H1 (cell line): ENCODE results near the gene AP2A2. TPM values are rescaled to one million over a fixed set of nuclear protein-coding genes. Genes with fewer than 3 reads are reported as not detected.

Experiments used
- CTCF ChIA-PET: fragments of 300-600 bp; sonication (Branson Sonifier 250); formaldehyde crosslinking; loops from one replicate; lab custom pipeline; 2021; ENCODE audit not compliant: partially characterized antibody; lab: Charles Lee
- POLR2A ChIA-PET: fragments of 300-600 bp; sonication (Branson Sonifier 250); formaldehyde crosslinking; loops from one replicate; lab custom pipeline; 2021; ENCODE audit warnings: inconsistent platforms; ENCODE audit not compliant: partially characterized antibody; lab: Charles Lee
- DNase-seq, 2 experiments: peaks; one replicate each; pipeline versions ENCODE4 v3.0.0 to v3.0.0-alpha.2; 2010 to 2022; ENCODE audit warnings: low spot score in 2 of 2, low read depth in 1 of 2, mixed read lengths in 1 of 2
- FAIRE-seq: peaks from 2 replicates; lab custom pipeline; 2011; peaks lifted over from hg19 to GRCh38; lab: Jason Lieb, UNC
- H2AFZ ChIP-seq: 2 replicates; pipeline ENCODE4 v1.8.1; 2012; ENCODE audit warnings: low read length, inconsistent platforms
- H2AK5ac ChIP-seq: 2 replicates; pipeline ENCODE4 v1.6.1; 2013; ENCODE audit warnings: low read depth, low read length
- H2BK120ac ChIP-seq: replicated peaks from 2 replicates; pipeline ENCODE3; 2013; ENCODE audit warnings: low read depth, low read length, inconsistent platforms
- H2BK12ac ChIP-seq: 2 replicates; pipeline ENCODE4 v1.6.1; 2013; ENCODE audit warnings: low read depth, low read length
- H2BK15ac ChIP-seq: 2 replicates; pipeline ENCODE4 v1.6.1; 2013; ENCODE audit warnings: low read length
- H2BK20ac ChIP-seq: 2 replicates; pipeline ENCODE4 v1.6.1; 2013; ENCODE audit warnings: low read length
- H2BK5ac ChIP-seq: 2 replicates; pipeline ENCODE4 v1.6.1; 2013; ENCODE audit warnings: low read depth, low read length
- H3K14ac ChIP-seq: 2 replicates; pipeline ENCODE4 v1.6.1; 2013; ENCODE audit warnings: inconsistent platforms; ENCODE audit not compliant: insufficient read length
- H3K18ac ChIP-seq: 2 replicates; pipeline ENCODE4 v1.6.1; 2013; ENCODE audit warnings: low read length; ENCODE audit errors: extremely low read depth
- H3K23ac ChIP-seq: 2 replicates; pipeline ENCODE4 v1.6.1; 2013; ENCODE audit warnings: inconsistent platforms; ENCODE audit not compliant: insufficient read length
- H3K23me2 ChIP-seq: 2 replicates; pipeline ENCODE4 v1.6.1; 2013; ENCODE audit warnings: low read depth, low read length
- H3K27ac ChIP-seq: 2 replicates; pipeline ENCODE4 v1.6.1; 2011; ENCODE audit warnings: low read depth, low read length, inconsistent platforms
- H3K27me3 ChIP-seq, 4 experiments: replicated peaks in 1 of 4; 1 replicate in 1 of 4; 2 replicates in 3 of 4; pipeline versions ENCODE4 v1.6.1 to v1.8.1; 2011 to 2013; ENCODE audit warnings: low read length in 3 of 4, mild to moderate bottlenecking in 3 of 4, inconsistent platforms in 2 of 4, mixed read lengths in 2 of 4, moderate library complexity in 1 of 4; ENCODE audit not compliant: control insufficient read depth in 3 of 4, insufficient read depth in 3 of 4; ENCODE audit errors: extremely low read depth in 1 of 4
- H3K36me3 ChIP-seq, 4 experiments: 2 replicates each; pipeline versions ENCODE4 v1.6.1 to v1.8.1; 2011 to 2013; ENCODE audit warnings: mild to moderate bottlenecking in 4 of 4, low read length in 3 of 4, moderate library complexity in 2 of 4, control low read depth in 1 of 4, inconsistent platforms in 1 of 4; ENCODE audit not compliant: insufficient read depth in 4 of 4, control insufficient read depth in 2 of 4
- H3K4ac ChIP-seq: replicated peaks from 2 replicates; pipeline ENCODE3; 2013; ENCODE audit warnings: low read length, low read depth, mixed read lengths, inconsistent platforms; ENCODE audit not compliant: insufficient read length
- H3K4me1 ChIP-seq, 4 experiments: replicated peaks in 1 of 4; 1 replicate in 1 of 4; 2 replicates in 3 of 4; pipeline versions ENCODE4 v1.6.1 to v1.8.1; 2011 to 2013; ENCODE audit warnings: low read length in 3 of 4, inconsistent platforms in 2 of 4, mixed read lengths in 1 of 4; ENCODE audit not compliant: insufficient read depth in 4 of 4, control insufficient read depth in 3 of 4
- H3K4me2 ChIP-seq, 2 experiments: 2 replicates each; pipeline versions ENCODE4 v1.6.1 to v1.8.1; 2011 to 2013; ENCODE audit warnings: low read depth in 2 of 2, low read length in 2 of 2, control low read depth in 1 of 2, inconsistent platforms in 1 of 2, mild to moderate bottlenecking in 1 of 2; ENCODE audit not compliant: insufficient read depth in 1 of 2
- H3K4me3 ChIP-seq, 4 experiments: fragments of 200-600, 300-600 bp in 1 of 4; sonication (generic), shearing (Covaris generic), sonication (Bioruptor Twin) in 1 of 4; 2 replicates each; pipeline versions ENCODE4 v1.5.1 to v1.8.1; 2011 to 2016; ENCODE audit warnings: low read length in 4 of 4, low read depth in 3 of 4, control low read depth in 2 of 4, inconsistent platforms in 2 of 4, mild to moderate bottlenecking in 2 of 4, mixed read lengths in 1 of 4, moderate library complexity in 1 of 4; ENCODE audit not compliant: insufficient read depth in 2 of 4; ENCODE audit errors: extremely low read depth in 1 of 4
- H3K56ac ChIP-seq: replicated peaks from 2 replicates; pipeline ENCODE3; 2013; ENCODE audit warnings: low read depth, mild to moderate bottlenecking, mixed read lengths, low read length, inconsistent platforms; ENCODE audit not compliant: insufficient read length
- H3K79me1 ChIP-seq: 2 replicates; pipeline ENCODE4 v1.6.1; 2013; ENCODE audit warnings: low read depth, low read length, control low read depth
- H3K79me2 ChIP-seq, 2 experiments: 2 replicates each; pipeline versions ENCODE4 v1.6.1 to v1.8.1; 2012 to 2013; ENCODE audit warnings: low read length in 2 of 2, mild to moderate bottlenecking in 2 of 2, inconsistent platforms in 1 of 2; ENCODE audit not compliant: insufficient read depth in 2 of 2, control insufficient read depth in 1 of 2
- H3K9ac ChIP-seq, 4 experiments: replicated peaks in 1 of 4; 1 replicate in 1 of 4; 2 replicates in 3 of 4; pipeline versions ENCODE4 v1.6.1 to v1.8.1; 2011 to 2013; ENCODE audit warnings: low read depth in 3 of 4, low read length in 3 of 4, control low read depth in 2 of 4, mild to moderate bottlenecking in 2 of 4, moderate library complexity in 2 of 4, inconsistent platforms in 1 of 4; ENCODE audit errors: extremely low read depth in 1 of 4
- H3K9me3 ChIP-seq, 2 experiments: 2 replicates each; pipeline versions ENCODE4 v1.6.1 to v1.8.1; 2012 to 2013; ENCODE audit warnings: mild to moderate bottlenecking in 2 of 2, moderate library complexity in 2 of 2, control low read depth in 1 of 2, inconsistent platforms in 1 of 2, low read depth in 1 of 2, low read length in 1 of 2, mixed read lengths in 1 of 2; ENCODE audit not compliant: insufficient read depth in 2 of 2
- H4K20me1 ChIP-seq, 2 experiments: replicated peaks in 1 of 2; 2 replicates each; pipeline versions ENCODE3 to v1.8.1; 2011 to 2013; ENCODE audit warnings: inconsistent platforms in 2 of 2, low read length in 2 of 2, mild to moderate bottlenecking in 1 of 2; ENCODE audit not compliant: insufficient read depth in 2 of 2, control insufficient read depth in 1 of 2
- H4K5ac ChIP-seq: 2 replicates; pipeline ENCODE4 v1.6.1; 2013; ENCODE audit warnings: low read length, low read depth, mixed read lengths, inconsistent platforms; ENCODE audit not compliant: insufficient read length
- H4K8ac ChIP-seq: 2 replicates; pipeline ENCODE4 v1.8.0; 2013; ENCODE audit warnings: mild to moderate bottlenecking, moderate library complexity, low read length, inconsistent platforms; ENCODE audit not compliant: insufficient read depth; ENCODE audit errors: extremely low read depth
- H4K91ac ChIP-seq: replicated peaks from 2 replicates; pipeline ENCODE3; 2013; ENCODE audit warnings: low read length, mixed read lengths, inconsistent platforms; ENCODE audit not compliant: insufficient read length
- CBX8 ChIP-seq: fragments of 300-800, 300-1000 bp; sonication (generic); IDR thresholded peaks from 2 replicates; pipeline ENCODE4 v1.7.1; 2016; ENCODE audit warnings: low read depth, low read length, borderline replicate concordance
- CREB1 ChIP-seq: IDR thresholded peaks from 2 replicates; pipeline ENCODE4 v1.6.1; 2012; ENCODE audit warnings: inconsistent platforms
- CTBP2 ChIP-seq: IDR thresholded peaks from 2 replicates; pipeline ENCODE4 v1.7.0; 2011; ENCODE audit warnings: borderline replicate concordance, mild to moderate bottlenecking, moderate library complexity, mixed read lengths, low read length; ENCODE audit not compliant: insufficient read depth, insufficient read length
- HDAC2 ChIP-seq, 2 experiments: fragments of 300-600 bp in 1 of 2; sonication (generic) in 1 of 2; IDR thresholded peaks; 2 replicates each; pipeline ENCODE4 v1.6.1; 2011 to 2012; ENCODE audit warnings: low read depth in 2 of 2, low read length in 2 of 2, mild to moderate bottlenecking in 2 of 2, moderate library complexity in 2 of 2, borderline replicate concordance in 1 of 2, inconsistent platforms in 1 of 2
- JUND ChIP-seq: IDR thresholded peaks from 2 replicates; pipeline ENCODE4 v1.6.1; 2011; ENCODE audit warnings: mild to moderate bottlenecking, improper control_type of control experiment, low read length
- KDM5A ChIP-seq: fragments of 200-600 bp; IDR thresholded peaks from 2 replicates; pipeline ENCODE4 v1.7.1; 2012; ENCODE audit warnings: mild to moderate bottlenecking, low read length, inconsistent platforms, mixed read lengths
- TBP ChIP-seq: IDR thresholded peaks from 2 replicates; pipeline ENCODE4 v1.6.1; 2011; ENCODE audit warnings: low read depth, low read length, improper control_type of control experiment
- WGBS, 2 experiments: shearing (Covaris generic) in 1 of 2; methylation state at CpG; one replicate each; pipeline versions ENCODE4 v1.1.6 to v1.1.7; 2013 to 2015; ENCODE audit warnings: low lambda C conversion rate in 2 of 2, mixed read lengths in 2 of 2, inconsistent platforms in 1 of 2, low coverage in 1 of 2, missing lambda C conversion rate in 1 of 2; ENCODE audit not compliant: insufficient replicate concordance in 2 of 2, insufficient coverage in 1 of 2, insufficient read length in 1 of 2; ENCODE audit errors: extremely low coverage in 1 of 2, missing lambda C conversion rate in 1 of 2; 5-methylcytosine and 5-hydroxymethylcytosine counted together
- polyA plus RNA-seq, 7 experiments: library from polyadenylated mRNA; depleted of rRNA in 3 of 7; stranded (reverse) in 5 of 7; unstranded in 2 of 7; fragments of >200 nt in 5 of 7; fragments of 200-250 nt in 2 of 7; gene quantifications; 1 replicate in 5 of 7; 2 replicates in 1 of 7; 4 replicates in 1 of 7; pipeline versions ENCODE4 v1.2.1 to v1.2.3, GENCODE V29; 2011 to 2013; ENCODE audit warnings: missing spikeins in 2 of 7, mixed read lengths in 2 of 7
- total RNA-seq: library from RNA; stranded (reverse); fragmentation: NEBNext Ultra II Directional; extraction: Animal tissue kit (Norgen Biotek cat#: 25700); gene quantifications from 2 replicates; pipeline ENCODE4 v1.2.1, GENCODE V29; 2021

Gene AP2A2
- total and polyA plus RNA-seq, 2 of the 8 experiments (the other 6 are each of a cell fraction or from before 2014, with no cell fraction given), result 50.0 to 65.0 TPM

DNA sequence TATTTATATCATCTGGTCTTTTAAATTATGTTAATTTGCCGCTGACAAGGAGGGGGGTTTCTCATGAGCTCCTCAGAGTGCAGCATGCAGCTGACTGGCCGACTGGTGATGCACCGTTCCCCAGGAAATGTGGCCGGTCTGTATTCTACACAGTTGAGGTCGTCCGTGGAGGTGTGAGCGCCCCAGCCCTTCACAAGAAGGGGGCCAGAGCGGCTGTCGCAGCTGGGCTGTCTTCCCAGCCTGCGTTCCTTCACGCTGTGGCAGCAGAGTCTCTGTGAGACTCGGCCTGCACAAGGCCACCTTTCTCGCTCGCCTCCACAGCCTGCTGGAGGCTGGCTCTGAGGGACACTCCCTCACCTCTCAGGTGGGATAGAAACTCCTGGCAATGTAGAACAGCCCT, 43.2 kb downstream of the AP2A2 start:
- H4K8ac ChIP-seq, result no peak overlapping the region
- no peak overlapping the region for H2BK5ac ChIP-seq
- H3K23me2 ChIP-seq, result 0 out of 2 replicates have a peak, but pooled peaks cover 2% of the 10 kb centered on the region
- H2AFZ ChIP-seq, result no peak overlapping the region
- POLR2A ChIA-PET, result no interaction called here
- no peak overlapping the region for H3K14ac ChIP-seq
- no peak overlapping the region for H2BK15ac ChIP-seq
- H3K4ac ChIP-seq, result no peak overlapping the region
- no peak overlapping the region for H4K5ac ChIP-seq
- no peak overlapping the region for H3K4me3 ChIP-seq
- H3K79me2 ChIP-seq, result peaks cover 0 to 9% of the 10 kb centered on the region in 2 experiments; a peak in 1 of 4 replicates
- 0 out of 2 replicates have a peak overlapping the region, but pooled peaks have one; percentile 9 for H3K27ac ChIP-seq
- peaks cover 0 to 8% of the 10 kb centered on the region in 2 experiments for H4K20me1 ChIP-seq
- no peak overlapping the region for H4K91ac ChIP-seq
- FAIRE-seq (no peak), DNase-seq (no peak)
- peaks cover 12% of the 10 kb centered on the region for H3K79me1 ChIP-seq
- no peak overlapping the region for H3K9ac ChIP-seq
- H2BK20ac ChIP-seq, result no peak overlapping the region
- no peak overlapping the region for H3K23ac ChIP-seq
- H3K56ac ChIP-seq, result no peak overlapping the region
- no peaks in the 10 kb centered on the region for H3K27me3 ChIP-seq
- TF ChIP-seq KDM5A, result no peak
- no peak for TF ChIP-seq CBX8
- TF ChIP-seq JUND, result no peak
- no peak for TF ChIP-seq CTBP2
- no peak for TF ChIP-seq TBP
- TF ChIP-seq HDAC2 (IDR thresholded peaks at IDR 0.05; ENCODE audit: borderline replicate concordance in 1 of 2, low read depth in 2 of 2, low read length in 2 of 2), result no peak
- no peak for TF ChIP-seq CREB1
- H3K4me1 ChIP-seq, result peaks cover 0 to 2% (median 0%) of the 10 kb centered on the region in 4 experiments; a peak in 1 of 7 replicates
- CTCF ChIA-PET, result interaction anchor here (0.6 to 1.6 kb wide), 5 partner anchors 9 to 47 kb away, joined by 3 to 5 read pairs (median 3); no protein-coding TSS in a partner anchor
- peaks cover 4 to 25% (median 19%) of the 10 kb centered on the region in 4 experiments; a peak in 5 of 8 replicates for H3K36me3 ChIP-seq
- WGBS, 2 experiments, result 91% methylated on average over 14 of the region's 14 CpGs; no CpG with 5 or more reads in 1 of the 2 experiments
- no peak overlapping the region for H2AK5ac ChIP-seq
- peaks cover 3 to 5% of the 10 kb centered on the region in 2 experiments; a peak in 2 of 4 replicates for H3K9me3 ChIP-seq
- no peak overlapping the region for H3K18ac ChIP-seq
- no peak overlapping the region for H3K4me2 ChIP-seq
- no peak overlapping the region for H2BK12ac ChIP-seq
- no peak overlapping the region for H2BK120ac ChIP-seq
